ENCODE results near the gene TOX2. TPM values are rescaled to one million over a fixed set of nuclear protein-coding genes. Genes with fewer than 3 reads are reported as not detected.

The TOX2 gene
- total RNA-seq, 4 donors from 2014 or later: 0.20 to 0.42 TPM; not detected in 2

DNA sequence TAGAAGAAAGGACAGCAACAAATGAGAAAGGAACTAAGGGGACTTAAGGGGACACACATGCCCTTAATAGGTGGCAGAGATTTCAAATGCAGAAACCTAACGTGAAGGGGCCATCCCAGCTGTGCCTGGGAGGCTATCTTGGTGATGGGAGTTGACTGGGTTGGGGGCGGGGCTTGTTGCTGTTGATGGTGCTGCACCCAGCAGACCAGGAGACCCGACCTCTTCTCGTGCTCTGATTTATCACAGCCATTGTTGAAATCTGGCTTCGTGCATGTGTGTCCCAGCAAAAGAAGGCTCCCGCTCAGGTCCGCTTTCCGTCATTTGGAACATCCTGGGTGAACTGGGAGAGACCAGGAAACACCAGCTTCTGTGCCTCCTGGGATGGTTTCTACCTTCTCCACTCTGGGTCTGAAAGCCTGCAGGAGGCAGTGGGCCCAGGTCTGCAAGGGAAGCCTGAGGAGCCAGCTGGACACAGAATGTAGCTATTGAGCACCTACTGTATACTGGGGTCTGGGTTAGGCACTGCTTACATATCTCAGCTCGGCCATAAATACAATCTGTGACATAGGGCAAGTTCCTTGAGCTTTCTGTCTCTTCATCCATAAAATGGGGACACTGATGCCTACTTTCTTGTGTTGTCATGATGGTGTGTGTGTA is 32.1 kb downstream of the TOX2 start:
- TF ChIP-seq, protein P1, sequence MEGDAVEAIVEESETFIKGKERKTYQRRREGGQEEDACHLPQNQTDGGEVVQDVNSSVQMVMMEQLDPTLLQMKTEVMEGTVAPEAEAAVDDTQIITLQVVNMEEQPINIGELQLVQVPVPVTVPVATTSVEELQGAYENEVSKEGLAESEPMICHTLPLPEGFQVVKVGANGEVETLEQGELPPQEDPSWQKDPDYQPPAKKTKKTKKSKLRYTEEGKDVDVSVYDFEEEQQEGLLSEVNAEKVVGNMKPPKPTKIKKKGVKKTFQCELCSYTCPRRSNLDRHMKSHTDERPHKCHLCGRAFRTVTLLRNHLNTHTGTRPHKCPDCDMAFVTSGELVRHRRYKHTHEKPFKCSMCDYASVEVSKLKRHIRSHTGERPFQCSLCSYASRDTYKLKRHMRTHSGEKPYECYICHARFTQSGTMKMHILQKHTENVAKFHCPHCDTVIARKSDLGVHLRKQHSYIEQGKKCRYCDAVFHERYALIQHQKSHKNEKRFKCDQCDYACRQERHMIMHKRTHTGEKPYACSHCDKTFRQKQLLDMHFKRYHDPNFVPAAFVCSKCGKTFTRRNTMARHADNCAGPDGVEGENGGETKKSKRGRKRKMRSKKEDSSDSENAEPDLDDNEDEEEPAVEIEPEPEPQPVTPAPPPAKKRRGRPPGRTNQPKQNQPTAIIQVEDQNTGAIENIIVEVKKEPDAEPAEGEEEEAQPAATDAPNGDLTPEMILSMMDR (IDR thresholded peaks at IDR 0.05 in 4 of 5, conservative IDR thresholded peaks at IDR 0.05 in 1 of 5): no peak
- no peak for TF ChIP-seq POLR2A (IDR thresholded peaks at IDR 0.05)
- Histone ChIP-seq H3K4me1 (no peaks in the 10 kb centered on the region), H3K36me3 (no peaks in the 10 kb centered on the region), H3K27me3 (no peaks in the 10 kb centered on the region), H3K9me3 (no peaks in the 10 kb centered on the region), H3K4me3 (no peak overlapping the region), H3K27ac (no peak overlapping the region)
- intact Hi-C loops (cut with DNase I; ENCODE audit: low total_unique reads) (no loop called here), in situ Hi-C loops (cut with MboI; ENCODE audit: low sequenced_read_pairs in 4 of 4) (no loop called here)
- no peak for DNase-seq
- ATAC-seq: no peak

DNA sequence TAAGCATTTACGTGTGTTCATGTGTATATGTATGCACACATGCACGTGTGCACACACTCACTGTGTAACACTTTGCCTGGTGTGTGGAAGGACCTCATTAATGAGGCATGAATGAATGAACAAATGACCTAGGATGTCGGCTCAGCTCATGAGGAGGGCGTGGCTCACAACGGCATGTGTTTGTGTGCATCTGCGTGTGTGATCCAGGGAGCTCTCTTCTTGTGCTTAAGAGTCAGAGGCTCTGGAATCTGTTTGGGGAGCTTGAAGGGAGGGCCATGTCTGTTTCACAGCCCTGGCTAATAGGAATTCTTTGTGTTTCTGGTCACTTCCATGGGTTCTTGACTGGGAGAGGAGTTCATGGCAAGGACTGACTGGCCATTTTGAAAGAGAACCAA is 32.7 kb downstream of the TOX2 start:
- no peaks in the 10 kb centered on the region for H3K36me3 ChIP-seq
- H3K27me3 ChIP-seq: no peaks in the 10 kb centered on the region
- in situ Hi-C loops (cut with MboI; ENCODE audit: low sequenced_read_pairs in 4 of 4) (no loop called here), intact Hi-C loops (cut with DNase I; ENCODE audit: low total_unique reads) (no loop called here)
- no peak overlapping the region for H3K4me3 ChIP-seq
- H3K9me3 ChIP-seq: no peaks in the 10 kb centered on the region
- DNase-seq (no peak), ATAC-seq (no peak)
- no peaks in the 10 kb centered on the region for H3K4me1 ChIP-seq
- no peak for TF ChIP-seq POLR2A (IDR thresholded peaks at IDR 0.05)
- TF ChIP-seq, protein P1 (IDR thresholded peaks at IDR 0.05 in 4 of 5, conservative IDR thresholded peaks at IDR 0.05 in 1 of 5): no peak
- H3K27ac ChIP-seq: no peak overlapping the region

DNA sequence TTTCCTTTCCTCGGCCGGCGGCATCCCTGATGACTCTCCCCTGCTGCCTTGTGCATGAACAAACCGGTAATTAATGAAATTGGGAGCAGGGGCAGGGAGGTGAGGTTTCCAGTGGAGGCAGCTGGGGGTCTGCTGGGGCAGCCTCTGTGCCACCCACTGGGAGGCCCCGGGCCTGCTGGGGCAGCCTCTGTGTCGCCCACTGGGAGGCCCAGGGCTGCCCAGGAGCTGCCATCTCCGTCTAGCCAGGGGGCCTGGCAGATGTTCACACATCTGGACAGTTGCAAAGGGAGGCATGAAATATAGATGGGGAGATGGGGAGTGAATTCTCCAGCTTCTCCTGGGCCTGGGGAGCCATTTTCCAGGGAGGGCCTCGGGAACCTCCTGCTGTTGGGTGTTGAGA is 33.8 kb downstream of the TOX2 start:
- no peaks in the 10 kb centered on the region for H3K36me3 ChIP-seq
- ATAC-seq (no peak), DNase-seq (no peak)
- intact Hi-C loops (cut with DNase I; ENCODE audit: low total_unique reads): no loop called here
- H3K27ac ChIP-seq: no peak overlapping the region
- in situ Hi-C loops (cut with MboI; ENCODE audit: low sequenced_read_pairs in 4 of 4): no loop called here
- no peak for TF ChIP-seq POLR2A (IDR thresholded peaks at IDR 0.05)
- TF ChIP-seq, protein P1 (IDR thresholded peaks at IDR 0.05 in 4 of 5, conservative IDR thresholded peaks at IDR 0.05 in 1 of 5): no peak
- no peak overlapping the region for H3K4me3 ChIP-seq
- no peaks in the 10 kb centered on the region for H3K27me3 ChIP-seq
- H3K4me1 ChIP-seq: no peaks in the 10 kb centered on the region
- H3K9me3 ChIP-seq: no peaks in the 10 kb centered on the region

DNA sequence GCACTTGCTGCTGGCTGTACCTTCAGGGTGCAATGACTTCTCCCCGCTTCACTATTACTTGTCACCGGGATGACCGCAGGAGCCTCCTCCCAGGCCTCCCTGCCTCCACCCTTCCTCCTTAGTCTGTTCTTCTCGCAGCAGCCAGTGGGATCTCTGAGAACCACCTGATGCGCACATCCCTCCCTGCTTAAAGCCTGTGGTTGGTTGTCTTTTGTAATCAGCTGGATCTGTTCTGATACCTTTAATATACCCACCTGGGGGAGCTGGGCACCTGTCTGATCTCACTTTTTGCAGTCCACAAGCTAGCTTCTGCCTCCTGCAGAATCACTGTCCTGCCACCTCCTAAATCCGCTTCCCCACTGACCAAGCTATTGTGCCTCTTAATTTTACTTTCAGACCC is 34.6 kb downstream of the TOX2 start:
- ATAC-seq: no peak
- in situ Hi-C loops (cut with MboI; ENCODE audit: low sequenced_read_pairs in 4 of 4): no loop called here
- no peaks in the 10 kb centered on the region for H3K27me3 ChIP-seq

More for the DNA sequence above, 34.6 kb downstream of the TOX2 start:
- no peaks in the 10 kb centered on the region for H3K36me3 ChIP-seq
- H3K9me3 ChIP-seq: no peaks in the 10 kb centered on the region
- intact Hi-C loops (cut with DNase I; ENCODE audit: low total_unique reads): no loop called here
- no peaks in the 10 kb centered on the region for H3K4me1 ChIP-seq
- H3K4me3 ChIP-seq: no peak overlapping the region
- TF ChIP-seq POLR2A (IDR thresholded peaks at IDR 0.05): no peak
- TF ChIP-seq, protein P1 (IDR thresholded peaks at IDR 0.05 in 4 of 5, conservative IDR thresholded peaks at IDR 0.05 in 1 of 5): no peak
- DNase-seq: no peak
- no peak overlapping the region for H3K27ac ChIP-seq

Data from gastrocnemius medialis (tissue), 4 donors.